Fibroblast of lung (primary cell): ENCODE results near the gene MCTP1. TPM values are rescaled to one million over a fixed set of nuclear protein-coding genes. Genes with fewer than 3 reads are reported as not detected.
A peak's percentile ranks its signal among the peaks of the same experiment; 100 is the strongest.

Source experiments
- DNase-seq, 2 donors: peaks; one replicate each; pipeline versions ENCODE4 v3.0.0 to v3.0.0-alpha.2; 2010; ENCODE audit warnings: low read depth in 2 of 2
- H2AFZ ChIP-seq: 2 replicates; pipeline ENCODE4 v1.5.1; 2012; ENCODE audit warnings: low read length, control low read depth, inconsistent platforms
- H3K27ac ChIP-seq: 2 replicates; pipeline ENCODE4 v1.5.1; 2011; ENCODE audit warnings: low read length, control low read depth; ENCODE audit not compliant: insufficient read depth
- H3K27me3 ChIP-seq: 2 replicates; pipeline ENCODE4 v1.5.1; 2011; ENCODE audit warnings: mild to moderate bottlenecking, low read length; ENCODE audit not compliant: control insufficient read depth, insufficient read depth
- H3K36me3 ChIP-seq: 2 replicates; pipeline ENCODE4 v1.5.1; 2011; ENCODE audit warnings: low read length; ENCODE audit not compliant: control insufficient read depth, insufficient read depth
- H3K4me1 ChIP-seq: 2 replicates; pipeline ENCODE4 v1.5.1; 2011; ENCODE audit warnings: low read length; ENCODE audit not compliant: control insufficient read depth, insufficient read depth; ENCODE audit errors: extremely low read depth
- H3K4me2 ChIP-seq: 2 replicates; pipeline ENCODE4 v1.5.1; 2011; ENCODE audit warnings: low read length, control low read depth; ENCODE audit not compliant: insufficient read depth; ENCODE audit errors: extremely low read depth
- H3K4me3 ChIP-seq, 4 experiments: fragments of 200-600 bp in 1 of 4; sonication (generic) in 1 of 4; replicated peaks in 1 of 4; 2 replicates each; pipeline ENCODE4 v1.5.1; 2011 to 2016; ENCODE audit warnings: low read length in 4 of 4, low read depth in 3 of 4, mild to moderate bottlenecking in 3 of 4, control low read depth in 2 of 4, inconsistent platforms in 1 of 4, mixed read lengths in 1 of 4; ENCODE audit not compliant: insufficient read depth in 1 of 4; ENCODE audit errors: control extremely low read depth in 1 of 4
- H3K79me2 ChIP-seq: 2 replicates; pipeline ENCODE4 v1.5.1; 2012; ENCODE audit warnings: mild to moderate bottlenecking, low read length, inconsistent platforms; ENCODE audit not compliant: control insufficient read depth, insufficient read depth
- H3K9ac ChIP-seq: 2 replicates; pipeline ENCODE4 v1.5.1; 2011; ENCODE audit warnings: mild to moderate bottlenecking, low read length, control low read depth; ENCODE audit not compliant: insufficient read depth
- H3K9me3 ChIP-seq: 2 replicates; pipeline ENCODE4 v1.5.1; 2012; ENCODE audit warnings: low read depth, low read length; ENCODE audit not compliant: control insufficient read depth, insufficient read depth
- H4K20me1 ChIP-seq: 2 replicates; pipeline ENCODE4 v1.5.1; 2011; ENCODE audit warnings: low read length; ENCODE audit not compliant: control insufficient read depth, insufficient read depth; ENCODE audit errors: extremely low read depth
- EZH2 ChIP-seq: IDR thresholded peaks from 2 replicates; pipeline ENCODE4 v1.5.1; 2012; ENCODE audit warnings: low read length, control low read depth, mild to moderate bottlenecking; ENCODE audit errors: missing control alignments
- polyA plus RNA-seq, 2 donors: library from polyadenylated mRNA; depleted of rRNA in 1 of 2; stranded (reverse) in 1 of 2; unstranded in 1 of 2; fragments of >200 nt; gene quantifications; 2 replicates each; pipeline ENCODE4 v1.2.1, GENCODE V29; 2011 to 2012; ENCODE audit warnings: missing spikeins in 1 of 2
- total RNA-seq: library from RNA; depleted of rRNA; stranded (reverse); fragments of >200 nt; gene quantifications from 2 replicates; pipeline ENCODE4 v1.2.1, GENCODE V29; 2014
- TF ChIP-seq, protein P1 (sequence below), 2 donors: IDR thresholded peaks in 1 of 2; conservative IDR thresholded peaks in 1 of 2; 1 replicate in 1 of 2; 2 replicates in 1 of 2; pipeline ENCODE4 v1.5.1; 2011 to 2012; ENCODE audit warnings: low read length in 2 of 2, control low read depth in 1 of 2, inconsistent platforms in 1 of 2, low read depth in 1 of 2, mild to moderate bottlenecking in 1 of 2

The MCTP1 gene
- total and polyA plus RNA-seq, 2 donors (not counting 1 experiment from before 2014, with no cell fraction given) = 0.78 to 7.9 TPM

DNA sequence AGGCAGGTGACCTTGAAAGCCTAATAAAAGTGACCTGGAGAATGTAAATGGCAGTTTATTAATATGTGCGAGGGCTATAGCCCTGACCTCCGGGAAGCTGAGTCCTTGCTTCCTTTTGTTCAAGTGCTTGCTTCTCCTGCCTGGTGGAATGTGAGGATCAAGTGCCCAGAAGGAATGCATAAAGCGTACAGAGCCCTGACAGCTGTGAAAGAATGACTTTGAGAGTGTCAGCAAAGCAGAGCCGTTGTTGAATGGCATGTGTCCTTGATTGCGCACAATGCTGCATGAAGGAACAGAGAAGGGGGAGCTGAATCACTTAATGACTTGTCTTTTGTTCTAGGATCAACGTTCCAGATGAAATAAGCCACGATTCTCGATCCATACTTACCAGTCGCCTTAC lies 533.4 kb downstream of the MCTP1 start:
- H4K20me1 ChIP-seq = no peaks in the 10 kb centered on the region
- no peak overlapping the region for H3K9ac ChIP-seq
- H2AFZ ChIP-seq = no peak overlapping the region
- no peaks in the 10 kb centered on the region for H3K79me2 ChIP-seq
- no peak for TF ChIP-seq EZH2
- TF ChIP-seq, protein P1, sequence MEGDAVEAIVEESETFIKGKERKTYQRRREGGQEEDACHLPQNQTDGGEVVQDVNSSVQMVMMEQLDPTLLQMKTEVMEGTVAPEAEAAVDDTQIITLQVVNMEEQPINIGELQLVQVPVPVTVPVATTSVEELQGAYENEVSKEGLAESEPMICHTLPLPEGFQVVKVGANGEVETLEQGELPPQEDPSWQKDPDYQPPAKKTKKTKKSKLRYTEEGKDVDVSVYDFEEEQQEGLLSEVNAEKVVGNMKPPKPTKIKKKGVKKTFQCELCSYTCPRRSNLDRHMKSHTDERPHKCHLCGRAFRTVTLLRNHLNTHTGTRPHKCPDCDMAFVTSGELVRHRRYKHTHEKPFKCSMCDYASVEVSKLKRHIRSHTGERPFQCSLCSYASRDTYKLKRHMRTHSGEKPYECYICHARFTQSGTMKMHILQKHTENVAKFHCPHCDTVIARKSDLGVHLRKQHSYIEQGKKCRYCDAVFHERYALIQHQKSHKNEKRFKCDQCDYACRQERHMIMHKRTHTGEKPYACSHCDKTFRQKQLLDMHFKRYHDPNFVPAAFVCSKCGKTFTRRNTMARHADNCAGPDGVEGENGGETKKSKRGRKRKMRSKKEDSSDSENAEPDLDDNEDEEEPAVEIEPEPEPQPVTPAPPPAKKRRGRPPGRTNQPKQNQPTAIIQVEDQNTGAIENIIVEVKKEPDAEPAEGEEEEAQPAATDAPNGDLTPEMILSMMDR (conservative IDR thresholded peaks at IDR 0.05 in 1 of 2, IDR thresholded peaks at IDR 0.05 in 1 of 2; ENCODE audit: low read depth in 1 of 2, low read length in 2 of 2) = no peak
- no peaks in the 10 kb centered on the region for H3K9me3 ChIP-seq
- peak in 1 of 2 donors; percentile 9 for DNase-seq
- H3K4me3 ChIP-seq = no peak overlapping the region
- no peak overlapping the region for H3K4me2 ChIP-seq
- no peaks in the 10 kb centered on the region for H3K36me3 ChIP-seq
- H3K4me1 ChIP-seq = no peaks in the 10 kb centered on the region
- no peak overlapping the region for H3K27ac ChIP-seq
- no peaks in the 10 kb centered on the region for H3K27me3 ChIP-seq

DNA sequence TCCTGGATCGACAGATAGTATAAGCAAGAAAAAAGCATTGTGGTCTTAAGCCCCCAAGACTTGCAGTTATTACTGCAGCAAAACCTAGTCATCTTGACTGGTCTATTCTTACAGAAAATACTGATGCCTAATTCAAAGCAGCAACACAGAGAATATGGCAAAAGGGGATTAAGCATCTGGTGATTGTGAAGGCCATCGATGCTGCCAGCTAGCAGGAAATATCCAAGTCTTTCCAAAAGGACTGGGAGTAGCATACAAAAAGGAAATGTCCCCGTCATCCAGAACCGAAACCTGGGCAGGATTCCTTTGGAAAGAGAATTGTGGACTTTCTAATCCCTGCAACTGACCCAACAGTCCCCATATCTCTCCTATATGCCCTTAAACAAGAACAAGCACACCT lies 534.2 kb downstream of the MCTP1 start:
- no peaks in the 10 kb centered on the region for H3K9me3 ChIP-seq
- TF ChIP-seq, protein P1 (conservative IDR thresholded peaks at IDR 0.05 in 1 of 2, IDR thresholded peaks at IDR 0.05 in 1 of 2; ENCODE audit: low read depth in 1 of 2, low read length in 2 of 2) = no peak
- TF ChIP-seq EZH2 = no peak
- no peaks in the 10 kb centered on the region for H4K20me1 ChIP-seq
- no peak for DNase-seq
- H3K27me3 ChIP-seq = no peaks in the 10 kb centered on the region
- H3K4me2 ChIP-seq = no peak overlapping the region
- no peak overlapping the region for H3K9ac ChIP-seq
- H3K27ac ChIP-seq = no peak overlapping the region
- no peaks in the 10 kb centered on the region for H3K79me2 ChIP-seq
- no peak overlapping the region for H3K4me3 ChIP-seq
- H3K4me1 ChIP-seq = no peaks in the 10 kb centered on the region
- H3K36me3 ChIP-seq = no peaks in the 10 kb centered on the region
- no peak overlapping the region for H2AFZ ChIP-seq

DNA sequence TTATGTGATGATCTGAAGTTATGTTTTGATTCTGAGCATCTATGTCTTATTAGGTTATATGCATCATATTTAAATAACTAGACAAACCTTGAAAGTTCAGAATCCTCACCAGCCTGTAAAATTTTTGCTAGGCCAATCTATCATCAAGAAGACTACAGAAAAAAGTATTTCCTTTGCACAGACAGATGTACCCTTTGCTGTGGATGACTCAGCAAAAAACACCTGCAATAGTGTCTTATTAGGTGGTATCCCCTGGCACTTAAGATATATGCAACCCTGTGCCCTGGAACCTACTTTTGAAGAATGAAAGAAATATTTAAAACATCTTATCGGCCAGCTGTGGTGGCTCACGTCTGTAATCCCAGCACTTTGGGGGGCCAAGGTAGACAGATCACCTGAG lies 535.9 kb downstream of the MCTP1 start:
- Histone ChIP-seq H3K4me1 (no peaks in the 10 kb centered on the region), H3K9ac (no peak overlapping the region), H3K27ac (no peak overlapping the region), H4K20me1 (no peaks in the 10 kb centered on the region), H3K36me3 (no peaks in the 10 kb centered on the region), H2AFZ (no peak overlapping the region), H3K79me2 (no peaks in the 10 kb centered on the region), H3K9me3 (no peaks in the 10 kb centered on the region), H3K4me2 (no peak overlapping the region), H3K27me3 (no peaks in the 10 kb centered on the region), H3K4me3 (no peak overlapping the region)
- no peak for DNase-seq
- TF ChIP-seq EZH2 = no peak
- TF ChIP-seq, protein P1 (conservative IDR thresholded peaks at IDR 0.05 in 1 of 2, IDR thresholded peaks at IDR 0.05 in 1 of 2; ENCODE audit: low read depth in 1 of 2, low read length in 2 of 2) = no peak
